Stimulated activated CD4-positive, alpha-beta T cell treated with anti-CD3 and anti-CD28 coated beads, TNF-alpha, amount 100 ng/mL, for 4 hours (primary cell): ENCODE data around the gene TENT5D.
"Not testable (repeated sequence)": the region's sequence is repeated elsewhere in the genome, so short reads cannot be mapped to it uniquely, and the experiment has no call there.

ENCODE experiments used
- DNase-seq, 3 experiments: peaks; one replicate each; pipeline ENCODE4 v3.0.0-alpha.2; 2020; ENCODE audit warnings: low read depth in 3 of 3

TENT5D gene

DNA sequence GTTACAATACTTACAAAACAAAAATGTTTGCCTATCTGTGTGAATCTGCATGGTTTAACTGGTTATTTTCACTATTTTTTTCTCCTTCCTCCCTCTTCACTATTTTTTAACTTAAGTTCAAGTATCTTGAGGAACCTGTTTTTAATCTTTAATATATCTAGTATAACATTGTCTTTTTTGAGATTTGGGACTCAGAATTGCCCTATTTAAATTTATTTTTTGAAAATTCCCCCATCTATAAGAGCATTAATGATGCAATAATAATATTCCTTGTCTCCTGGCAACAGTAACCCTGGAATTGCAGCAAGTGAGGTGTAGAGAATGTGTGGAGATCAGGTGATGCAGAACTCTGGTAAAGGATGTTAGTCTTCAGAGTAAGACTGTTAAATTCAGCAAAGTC, at the start of gene TENT5D:
Gene TENT5D, plus strand, starts transcription at position 301 of the 400 bp plus-strand sequence. CDS start 22,093 bp downstream, outside the sequence.
- no peak for DNase-seq

DNA sequence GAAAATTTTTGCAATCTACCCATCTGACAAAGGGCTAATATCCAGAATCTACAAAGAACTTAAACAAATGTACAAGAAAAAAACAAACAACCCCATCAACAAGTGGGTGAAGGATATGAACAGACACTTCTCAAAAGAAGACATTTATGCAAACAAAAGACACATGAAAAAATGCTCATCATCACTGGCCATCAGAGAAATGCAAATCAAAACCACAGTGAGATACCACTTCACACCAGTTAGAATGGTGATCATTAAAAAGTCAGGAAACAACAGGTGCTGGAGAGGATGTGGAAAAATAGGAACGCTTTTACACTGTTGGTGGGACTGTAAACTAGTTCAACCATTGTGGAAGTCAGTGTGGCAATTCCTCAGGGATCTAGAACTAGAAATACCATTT, 34.6 kb upstream of the TENT5D start:
- not testable (repeated sequence) for DNase-seq

DNA sequence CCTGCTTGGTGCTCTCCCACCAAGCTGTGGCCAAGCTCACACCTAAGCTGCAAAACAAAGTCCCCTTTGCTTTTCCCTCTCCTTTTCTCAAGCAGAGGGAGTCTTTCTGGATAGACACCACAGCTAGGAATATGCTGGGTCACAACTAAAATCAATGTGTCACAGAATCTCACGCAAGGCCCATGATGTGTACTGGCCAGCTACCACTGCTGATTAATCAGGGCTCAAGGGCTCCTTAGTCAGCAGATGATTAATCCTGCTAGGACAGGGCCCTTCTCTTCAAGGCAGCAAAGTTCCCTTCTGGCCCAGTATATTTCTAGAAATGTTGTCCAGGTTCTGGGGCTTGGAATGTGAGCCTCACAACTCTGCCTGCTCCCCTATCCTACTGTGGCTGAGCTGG, 32.0 kb upstream of the TENT5D start:
- no peak for DNase-seq

DNA sequence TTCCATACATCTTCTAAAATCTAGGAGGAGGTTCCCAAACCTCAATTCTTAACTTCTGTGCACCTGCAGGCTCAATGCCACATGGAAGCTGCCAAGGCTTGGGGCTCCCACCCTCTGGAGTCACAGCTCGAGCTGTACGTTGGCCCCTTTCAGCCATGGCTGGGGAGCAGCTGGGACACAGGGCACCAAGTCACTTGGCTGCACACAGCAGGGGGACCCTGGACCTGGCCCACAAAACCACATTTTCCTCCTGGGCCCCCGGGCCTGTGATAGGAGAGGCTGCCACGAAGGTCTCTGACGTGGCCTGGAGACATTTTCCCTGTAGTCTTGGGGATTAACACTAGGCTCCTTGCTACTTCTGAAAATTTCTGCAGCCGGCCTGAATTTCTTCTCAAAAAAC, 8.2 kb upstream of the TENT5D start:
- no peak for DNase-seq

DNA sequence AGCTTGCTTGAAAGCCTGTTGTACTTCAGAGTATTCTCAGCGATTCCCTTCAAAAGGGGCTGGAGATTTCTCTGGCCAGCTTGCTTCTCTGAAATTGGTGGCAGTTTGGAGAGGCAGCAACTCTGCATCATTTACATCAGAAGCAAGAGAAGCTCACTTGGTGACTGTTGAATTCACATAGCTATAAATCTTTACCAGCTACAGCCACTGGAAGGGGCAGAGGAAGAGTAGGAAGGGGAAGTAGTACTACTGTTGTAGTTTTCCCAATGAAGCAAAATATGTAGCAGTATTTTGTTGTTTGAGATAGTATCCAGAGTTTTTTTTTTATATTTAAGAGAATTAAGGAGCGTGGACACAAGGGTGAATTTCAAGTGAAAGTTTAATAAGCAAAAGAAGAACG, 2.8 kb downstream of the TENT5D start:
- DNase-seq = no peak

DNA sequence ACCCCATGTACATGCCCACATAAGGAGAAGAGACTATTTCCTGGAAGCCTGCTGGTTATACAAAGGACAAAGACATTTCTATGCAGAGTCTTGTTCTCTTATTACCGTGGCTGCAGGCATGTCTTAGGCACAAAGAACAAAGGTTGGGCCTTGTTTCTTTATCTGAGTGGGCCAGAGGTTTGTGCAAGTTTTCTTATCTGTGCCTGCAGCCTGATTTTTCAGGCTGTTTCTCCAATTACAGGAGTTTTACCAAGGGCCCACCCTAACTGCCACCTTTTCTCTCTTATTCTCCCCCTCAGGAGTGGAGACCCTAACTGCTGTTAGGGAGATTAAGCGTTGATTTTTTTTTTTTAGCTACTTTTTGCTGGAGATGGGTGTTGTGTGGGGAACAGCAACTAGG, 3.5 kb downstream of the TENT5D start:
- DNase-seq = no peak

DNA sequence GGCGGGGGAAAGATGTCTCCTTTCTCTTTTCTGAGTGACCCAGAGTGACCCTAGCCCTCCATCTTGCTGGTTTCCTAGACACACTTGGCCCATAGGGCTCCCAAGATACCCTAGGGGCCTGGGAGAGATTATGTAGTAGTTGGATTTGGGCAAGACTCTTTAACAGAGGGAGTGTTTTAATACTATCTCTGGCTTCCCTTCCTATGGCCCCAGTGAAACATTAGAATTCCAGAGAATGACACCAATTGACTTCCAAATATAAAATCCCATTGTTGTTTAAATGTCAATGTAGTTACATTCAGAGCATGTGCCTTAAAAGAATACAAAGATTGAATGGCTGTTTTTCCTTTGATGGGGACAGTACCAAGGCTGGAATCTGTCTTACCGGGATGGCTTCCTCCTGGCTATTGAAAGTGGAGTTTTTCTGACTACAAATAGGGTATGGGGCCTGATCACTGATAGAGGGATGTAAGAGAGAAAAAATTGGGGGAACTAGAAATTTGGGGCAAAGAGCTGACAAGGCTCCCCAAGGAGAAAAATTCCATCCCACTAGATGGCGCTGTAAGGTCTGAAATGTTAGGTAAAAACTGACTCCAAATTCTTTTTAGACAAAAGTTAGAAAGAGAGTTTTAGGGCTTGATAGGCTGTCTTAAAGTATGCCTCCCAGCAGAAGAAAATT, 10.7 kb downstream of the TENT5D start:
- DNase-seq = no peak

DNA sequence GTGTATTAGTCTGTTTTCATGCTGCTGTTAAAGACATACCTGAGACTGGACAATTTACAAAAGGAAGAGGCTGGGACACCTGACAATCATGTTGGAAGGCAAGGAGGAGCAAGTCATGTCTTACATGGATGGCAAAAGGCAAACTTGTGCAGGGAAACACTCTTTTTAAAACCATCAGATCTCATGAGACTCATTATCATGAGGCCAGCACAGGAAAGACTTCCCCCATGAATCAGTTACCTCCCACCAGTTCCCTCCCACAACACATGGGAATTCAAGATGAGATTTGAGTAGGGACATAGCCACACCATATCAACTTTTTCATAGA, 11.2 kb downstream of the TENT5D start:
- no peak for DNase-seq

DNA sequence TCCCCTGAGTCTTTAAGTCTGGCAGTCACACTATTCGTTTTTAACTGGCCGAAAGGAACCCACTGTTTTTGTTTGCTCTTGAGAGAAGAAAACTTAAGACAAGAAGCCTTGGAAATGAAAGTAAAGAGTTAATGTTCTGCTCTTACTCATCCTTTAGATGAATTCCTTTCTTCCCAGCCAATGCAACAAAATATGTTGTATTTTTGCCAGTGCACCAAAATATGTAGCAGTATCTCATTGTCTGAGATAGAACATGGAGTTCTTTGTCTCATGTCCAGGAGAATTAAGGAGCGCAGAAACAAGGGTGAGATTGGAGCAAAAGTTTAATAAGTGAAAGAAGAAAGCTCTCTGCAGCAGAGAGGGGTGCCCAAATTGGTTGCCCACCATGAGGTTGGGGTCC, 12.2 kb downstream of the TENT5D start:
- no peak for DNase-seq

DNA sequence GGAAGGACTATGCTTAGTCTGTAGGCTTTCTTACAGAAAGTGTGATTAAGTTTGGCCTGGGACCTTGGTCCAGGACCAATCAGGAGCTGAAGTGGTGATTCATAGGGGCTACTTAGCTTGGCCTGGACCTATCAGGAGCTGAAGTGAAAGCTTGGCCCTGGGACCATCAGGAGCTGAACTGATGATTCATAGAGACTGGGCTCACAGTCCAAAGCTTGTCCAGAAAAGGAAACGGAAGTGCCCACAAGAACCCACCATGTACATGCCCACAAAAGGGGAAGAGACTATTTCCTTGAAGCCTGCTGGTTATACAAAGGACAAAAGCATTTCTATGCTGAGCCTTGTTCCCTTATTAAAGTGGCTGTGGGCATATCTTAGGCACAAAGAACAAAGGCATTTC, 12.6 kb downstream of the TENT5D start:
- no peak for DNase-seq

DNA sequence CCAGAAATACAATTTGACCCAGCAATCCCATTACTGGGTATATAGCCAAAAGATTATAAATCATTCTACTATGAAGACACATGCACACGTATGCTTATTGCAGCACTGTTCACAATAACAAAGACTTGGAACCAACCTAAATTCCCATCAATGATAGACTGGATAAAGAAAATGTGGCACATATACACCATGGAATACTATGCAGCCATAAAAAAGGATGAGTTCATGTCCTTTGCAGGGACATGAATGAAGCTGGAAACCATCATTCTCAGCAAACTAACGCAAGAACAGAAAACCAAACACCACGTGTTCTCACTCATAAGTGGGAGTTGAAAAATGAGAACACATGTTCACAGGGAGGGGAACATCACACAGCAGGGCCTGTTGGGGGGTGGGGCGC, 47.9 kb downstream of the TENT5D start:
- not testable (repeated sequence) for DNase-seq

DNA sequence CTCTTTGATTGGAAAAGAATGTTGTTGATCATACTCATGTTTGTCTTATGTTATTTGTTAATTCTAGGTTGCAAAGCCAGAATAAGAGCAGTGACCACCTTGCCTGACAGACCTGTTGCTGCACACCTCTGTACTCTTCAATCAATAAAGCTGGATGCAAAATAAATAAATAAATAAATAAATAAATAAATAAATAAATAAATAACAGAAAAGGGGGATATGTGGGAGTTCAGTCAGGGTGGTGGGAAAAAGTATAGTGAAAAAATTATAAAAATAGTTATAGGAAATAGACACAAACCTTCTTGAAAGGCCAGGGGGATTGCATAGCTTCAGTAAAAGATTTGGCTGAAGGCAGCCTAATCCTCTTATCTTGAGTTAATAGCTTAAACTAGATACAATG, 51.3 kb downstream of the TENT5D start:
- no peak for DNase-seq

DNA sequence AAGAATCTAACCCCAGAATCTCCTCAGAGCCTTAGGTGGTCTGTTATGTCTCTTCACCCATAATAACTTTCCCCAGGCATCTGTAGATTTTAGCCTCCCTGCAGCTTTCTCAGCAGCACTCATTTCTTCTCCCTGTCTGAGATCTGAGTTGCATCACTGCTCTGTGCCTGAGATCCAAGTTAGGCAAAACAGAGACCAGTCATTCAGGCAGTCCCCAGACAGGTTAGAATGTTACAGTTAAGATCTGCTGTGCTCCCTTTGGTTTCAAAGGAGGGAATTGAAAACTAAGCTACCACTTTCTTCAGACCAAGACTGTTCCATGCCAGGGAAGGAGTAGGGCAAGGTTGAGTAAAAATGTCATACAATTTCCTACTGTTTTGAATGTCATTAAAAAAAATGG, 65.3 kb downstream of the TENT5D start:
- DNase-seq = no peak

DNA sequence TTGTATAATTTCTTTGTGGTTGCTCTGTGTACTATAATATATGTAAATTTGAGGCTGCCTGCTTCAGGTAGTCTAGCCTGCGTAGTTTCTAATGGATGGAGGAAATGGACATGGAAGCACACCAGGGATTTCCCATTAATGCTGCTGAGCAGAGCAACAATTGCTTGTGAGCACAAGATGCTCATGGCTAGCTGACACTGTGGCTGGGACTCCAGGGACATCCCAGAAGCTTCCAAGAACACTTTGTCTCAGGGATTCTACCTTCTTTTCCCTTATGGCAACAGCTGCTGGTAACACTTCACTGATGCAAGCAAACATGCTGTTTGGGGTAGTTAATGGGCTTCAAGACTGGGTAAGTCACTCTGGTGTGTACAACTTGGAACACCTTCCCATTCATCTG, 66.1 kb downstream of the TENT5D start:
- no peak for DNase-seq

DNA sequence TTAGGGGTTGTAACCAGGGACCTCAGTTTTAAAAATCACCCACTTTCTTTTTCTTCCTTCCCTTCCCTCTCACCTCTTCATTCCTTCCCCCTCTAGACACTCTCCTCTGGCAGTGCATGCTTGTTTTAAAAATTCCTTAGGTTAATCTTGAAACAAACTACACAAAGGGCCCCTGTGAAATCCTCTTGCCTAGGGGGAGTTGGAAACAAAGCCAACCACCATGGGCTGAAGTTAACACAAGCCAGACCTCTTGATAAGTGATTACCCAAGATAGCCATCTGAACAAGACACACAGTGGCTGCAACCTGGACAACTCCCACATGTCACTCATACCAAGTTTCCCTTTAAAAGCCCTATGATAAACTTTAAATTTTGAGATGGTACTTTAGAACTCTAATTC, 68.9 kb downstream of the TENT5D start:
- DNase-seq = no peak
